Gastrocnemius medialis (tissue), 4 donors: ENCODE data around the gene SFT2D3.

Source experiments
- CTCF ChIP-seq, 5 experiments: fragments of 450-650 bp in 3 of 5; fragments of 200-600 bp in 2 of 5; sonication (generic) in 2 of 5; IDR thresholded peaks in 4 of 5; conservative IDR thresholded peaks in 1 of 5; 1 replicate in 4 of 5; 2 replicates in 1 of 5; pipeline ENCODE4 v1.5.1; 2016 to 2019; ENCODE audit warnings: antibody characterized with exemption in 5 of 5, mild to moderate bottlenecking in 3 of 5, moderate library complexity in 3 of 5
- POLR2A ChIP-seq, 2 donors: fragments of 450-650 bp; IDR thresholded peaks; one replicate each; pipeline ENCODE4 v1.6.1; 2017; ENCODE audit warnings: antibody characterized with exemption in 2 of 2, mild to moderate bottlenecking in 2 of 2, moderate library complexity in 2 of 2

- TF ChIP-seq CTCF (IDR thresholded peaks at IDR 0.05 in 4 of 5, conservative IDR thresholded peaks at IDR 0.05 in 1 of 5) (no peak), POLR2A (IDR thresholded peaks at IDR 0.05) (no peak)
These were observed 38.5 kb downstream of the SFT2D3 start for GRCh38 chr2:127739800-127740199.
